Breast epithelium (tissue), 4 donors: ENCODE data around the gene ESRRG. TPM values are rescaled to one million over a fixed set of nuclear protein-coding genes. Genes with fewer than 3 reads are reported as not detected.

Experiments used
- DNase-seq, 2 donors: peaks; one replicate each; pipeline ENCODE4 v3.0.0-alpha.2; 2019; ENCODE audit warnings: low spot score in 2 of 2
- H3K27ac ChIP-seq, 2 donors: fragments of 200-600 bp; sonication (generic) in 1 of 2; one replicate each; pipeline ENCODE4 v1.5.1; 2016 to 2019; ENCODE audit warnings: mild to moderate bottlenecking in 1 of 2
- H3K27me3 ChIP-seq, 2 donors: fragments of 200-600 bp; sonication (generic) in 1 of 2; one replicate each; pipeline versions ENCODE4 v1.5.1 to v1.6.0; 2017 to 2019; ENCODE audit warnings: control low read depth in 1 of 2, mild to moderate bottlenecking in 1 of 2
- H3K36me3 ChIP-seq: fragments of 200-600 bp; one replicate; pipeline ENCODE4 v1.5.1; 2019
- H3K4me1 ChIP-seq, 2 donors: fragments of 200-600 bp; sonication (generic); one replicate each; pipeline ENCODE4 v1.5.1; 2016 to 2019; ENCODE audit warnings: control low read depth in 1 of 2
- H3K4me3 ChIP-seq, 3 donors: fragments of 200-600 bp; sonication (generic); 1 replicate in 2 of 3; 2 replicates in 1 of 3; pipeline ENCODE4 v1.5.1; 2016 to 2019; ENCODE audit warnings: mild to moderate bottlenecking in 3 of 3, moderate library complexity in 2 of 3
- H3K9me3 ChIP-seq, 2 donors: fragments of 200-600 bp; sonication (generic) in 1 of 2; one replicate each; pipeline ENCODE4 v1.5.1; 2016 to 2019; ENCODE audit warnings: control low read depth in 1 of 2
- POLR2A ChIP-seq: fragments of 450-650 bp; IDR thresholded peaks from one replicate; pipeline ENCODE4 v1.6.1; 2016; ENCODE audit warnings: antibody characterized with exemption, mild to moderate bottlenecking, moderate library complexity
- POLR2AphosphoS5 ChIP-seq, 3 donors: sonication (generic); formaldehyde crosslinking; IDR thresholded peaks; one replicate each; pipeline ENCODE4 v1.6.1; 2017; ENCODE audit warnings: antibody characterized with exemption in 3 of 3
- intact Hi-C: fragments of 100-400 bp; cut with DNase I; formaldehyde crosslinking; loops from one replicate; pipeline ENCODE4 v1.15.1; 2023; ENCODE audit warnings: low total_unique reads
- total RNA-seq, 3 donors: library from RNA; depleted of rRNA; stranded (reverse); fragments of >200 nt; gene quantifications; one replicate each; pipeline ENCODE4 v1.1.0, GENCODE V29; 2016
- TF ChIP-seq, protein P1 (sequence below), 3 donors: fragments of 450-650 bp; IDR thresholded peaks; one replicate each; pipeline ENCODE4 v1.5.1; 2016 to 2017; ENCODE audit warnings: antibody characterized with exemption in 3 of 3, mild to moderate bottlenecking in 3 of 3, moderate library complexity in 3 of 3

ESRRG gene
- total RNA-seq, 3 donors from 2014 or later: 0.16 to 9.1 (median 5.6) TPM

GRCh38 chr1:216483672-216484401 is 239.4 kb downstream of the ESRRG start:
- TF ChIP-seq, protein P1, sequence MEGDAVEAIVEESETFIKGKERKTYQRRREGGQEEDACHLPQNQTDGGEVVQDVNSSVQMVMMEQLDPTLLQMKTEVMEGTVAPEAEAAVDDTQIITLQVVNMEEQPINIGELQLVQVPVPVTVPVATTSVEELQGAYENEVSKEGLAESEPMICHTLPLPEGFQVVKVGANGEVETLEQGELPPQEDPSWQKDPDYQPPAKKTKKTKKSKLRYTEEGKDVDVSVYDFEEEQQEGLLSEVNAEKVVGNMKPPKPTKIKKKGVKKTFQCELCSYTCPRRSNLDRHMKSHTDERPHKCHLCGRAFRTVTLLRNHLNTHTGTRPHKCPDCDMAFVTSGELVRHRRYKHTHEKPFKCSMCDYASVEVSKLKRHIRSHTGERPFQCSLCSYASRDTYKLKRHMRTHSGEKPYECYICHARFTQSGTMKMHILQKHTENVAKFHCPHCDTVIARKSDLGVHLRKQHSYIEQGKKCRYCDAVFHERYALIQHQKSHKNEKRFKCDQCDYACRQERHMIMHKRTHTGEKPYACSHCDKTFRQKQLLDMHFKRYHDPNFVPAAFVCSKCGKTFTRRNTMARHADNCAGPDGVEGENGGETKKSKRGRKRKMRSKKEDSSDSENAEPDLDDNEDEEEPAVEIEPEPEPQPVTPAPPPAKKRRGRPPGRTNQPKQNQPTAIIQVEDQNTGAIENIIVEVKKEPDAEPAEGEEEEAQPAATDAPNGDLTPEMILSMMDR (IDR thresholded peaks at IDR 0.05): no peak
- TF ChIP-seq POLR2AphosphoS5 (IDR thresholded peaks at IDR 0.05) (no peak), POLR2A (no peak)
- H3K4me3 ChIP-seq: no peak overlapping the region
- no peaks in the 10 kb centered on the region for H3K36me3 ChIP-seq
- DNase-seq: no peak
- no peak overlapping the region for H3K27ac ChIP-seq
- H3K9me3 ChIP-seq: no peaks in the 10 kb centered on the region
- H3K27me3 ChIP-seq: no peaks in the 10 kb centered on the region
- intact Hi-C loops: no loop called here
- H3K4me1 ChIP-seq: no peaks in the 10 kb centered on the region

DNA sequence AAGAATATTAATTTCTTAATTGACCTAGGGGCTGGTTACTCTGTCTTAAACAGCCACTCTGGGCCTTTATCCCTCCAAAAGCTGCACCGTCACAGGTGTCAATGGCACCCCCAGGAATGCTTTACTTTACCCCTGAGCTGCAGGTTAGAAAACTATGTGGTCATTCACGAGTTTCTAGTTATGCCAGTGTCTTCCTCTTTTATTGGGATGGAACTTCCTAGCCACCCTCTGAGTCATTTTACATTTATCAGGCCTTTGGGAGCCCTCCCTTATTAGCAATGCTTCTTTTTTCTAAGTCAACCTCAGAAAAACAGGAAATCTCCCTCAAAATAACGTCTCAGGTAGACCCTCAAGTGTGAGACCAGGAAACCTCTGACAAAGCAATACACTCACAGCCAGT is 240.6 kb downstream of the ESRRG start:
- H3K27me3 ChIP-seq: no peaks in the 10 kb centered on the region
- intact Hi-C loops: no loop called here
- no peaks in the 10 kb centered on the region for H3K4me1 ChIP-seq
- no peak overlapping the region for H3K4me3 ChIP-seq
- no peak for TF ChIP-seq POLR2AphosphoS5 (IDR thresholded peaks at IDR 0.05)
- no peak for TF ChIP-seq POLR2A
- TF ChIP-seq, protein P1 (IDR thresholded peaks at IDR 0.05): no peak
- H3K9me3 ChIP-seq: no peaks in the 10 kb centered on the region
- DNase-seq: no peak
- H3K36me3 ChIP-seq: no peaks in the 10 kb centered on the region
- H3K27ac ChIP-seq: no peak overlapping the region

- H3K27ac ChIP-seq: no peak overlapping the region
- no peak for DNase-seq
- H3K9me3 ChIP-seq: no peaks in the 10 kb centered on the region
- no peak overlapping the region for H3K4me3 ChIP-seq
- intact Hi-C loops: no loop called here
- H3K36me3 ChIP-seq: no peaks in the 10 kb centered on the region
- no peaks in the 10 kb centered on the region for H3K27me3 ChIP-seq
- TF ChIP-seq POLR2A: no peak
- TF ChIP-seq POLR2AphosphoS5 (IDR thresholded peaks at IDR 0.05): no peak
- TF ChIP-seq, protein P1 (IDR thresholded peaks at IDR 0.05): no peak
- no peaks in the 10 kb centered on the region for H3K4me1 ChIP-seq
These were observed 245.0 kb downstream of the ESRRG start for GRCh38 chr1:216478238-216478637.

- Histone ChIP-seq H3K4me1 (no peaks in the 10 kb centered on the region), H3K27ac (no peak overlapping the region)
- intact Hi-C loops: no loop called here
These were observed 246.9 kb downstream of the ESRRG start for GRCh38 chr1:216476341-216476740.

GRCh38 chr1:216475659-216476276 is 247.5 kb downstream of the ESRRG start:
- no peak overlapping the region for H3K4me3 ChIP-seq
- intact Hi-C loops: no loop called here
- TF ChIP-seq, protein P1 (IDR thresholded peaks at IDR 0.05): no peak
- TF ChIP-seq POLR2A: no peak

More at GRCh38 chr1:216476341-216476740, 246.9 kb downstream of the ESRRG start:
- Histone ChIP-seq H3K27me3 (no peaks in the 10 kb centered on the region), H3K9me3 (no peaks in the 10 kb centered on the region), H3K36me3 (no peaks in the 10 kb centered on the region), H3K4me3 (no peak overlapping the region)
- TF ChIP-seq POLR2A: no peak
- TF ChIP-seq POLR2AphosphoS5 (IDR thresholded peaks at IDR 0.05): no peak
- TF ChIP-seq, protein P1 (IDR thresholded peaks at IDR 0.05): no peak
- DNase-seq: no peak

More at GRCh38 chr1:216475659-216476276, 247.5 kb downstream of the ESRRG start:
- Histone ChIP-seq H3K27ac (no peak overlapping the region), H3K9me3 (no peaks in the 10 kb centered on the region), H3K36me3 (no peaks in the 10 kb centered on the region), H3K27me3 (no peaks in the 10 kb centered on the region), H3K4me1 (no peaks in the 10 kb centered on the region)
- DNase-seq: no peak
